Hypothalamus (tissue), 51 donors: ENCODE measurements around the gene PRKCH.
"Not testable (repeated sequence)": the region's sequence is repeated elsewhere in the genome, so short reads cannot be mapped to it uniquely, and the experiment has no call there.

ENCODE experiments used
- DNase-seq, 51 donors: peaks; one replicate each; lab custom pipeline; 2025; lab: John Stamatoyannopoulos, UW

PRKCH gene

DNA sequence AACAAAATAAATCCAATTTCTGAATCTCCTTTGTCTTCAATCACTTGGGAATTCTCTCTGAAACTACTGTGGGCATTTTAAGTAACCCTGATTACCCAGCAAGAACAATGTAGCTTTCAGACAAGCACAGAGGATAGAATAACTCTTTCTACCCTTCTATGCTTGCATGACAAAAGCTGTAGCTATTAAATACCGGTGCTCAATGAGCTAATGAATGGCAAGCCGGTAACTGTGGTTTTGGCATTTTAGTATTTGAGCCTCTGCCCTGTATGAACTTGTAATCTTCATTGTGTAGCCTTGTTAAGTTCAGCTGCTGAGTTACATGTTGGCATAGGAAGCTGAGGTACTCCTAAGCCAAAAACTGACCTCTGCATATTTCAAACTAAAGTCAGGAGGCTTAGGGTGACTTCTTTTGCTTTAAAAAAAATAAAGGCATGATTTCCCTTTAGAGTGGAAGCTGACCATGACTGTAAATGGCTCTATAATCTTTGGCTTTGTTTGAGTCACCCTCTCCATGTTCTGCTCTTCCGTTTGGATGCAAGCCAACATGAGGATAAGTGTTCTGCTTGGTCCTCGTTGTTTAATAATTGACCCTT is 202.9 kb downstream of the PRKCH start:
- DNase-seq, result peak in 1 of 51 donors; percentile 18

- DNase-seq, result no peak
Observed at GRCh38 chr14:61524936-61525292, 203.5 kb downstream of the PRKCH start.

GRCh38 chr14:61525293-61526011 is 204.1 kb downstream of the PRKCH start:
- DNase-seq, result peak in 27 of 51 donors; percentile 7 to 74 (median 33)

GRCh38 chr14:61526405-61527312 is 205.3 kb downstream of the PRKCH start:
- DNase-seq, result no peak

DNA sequence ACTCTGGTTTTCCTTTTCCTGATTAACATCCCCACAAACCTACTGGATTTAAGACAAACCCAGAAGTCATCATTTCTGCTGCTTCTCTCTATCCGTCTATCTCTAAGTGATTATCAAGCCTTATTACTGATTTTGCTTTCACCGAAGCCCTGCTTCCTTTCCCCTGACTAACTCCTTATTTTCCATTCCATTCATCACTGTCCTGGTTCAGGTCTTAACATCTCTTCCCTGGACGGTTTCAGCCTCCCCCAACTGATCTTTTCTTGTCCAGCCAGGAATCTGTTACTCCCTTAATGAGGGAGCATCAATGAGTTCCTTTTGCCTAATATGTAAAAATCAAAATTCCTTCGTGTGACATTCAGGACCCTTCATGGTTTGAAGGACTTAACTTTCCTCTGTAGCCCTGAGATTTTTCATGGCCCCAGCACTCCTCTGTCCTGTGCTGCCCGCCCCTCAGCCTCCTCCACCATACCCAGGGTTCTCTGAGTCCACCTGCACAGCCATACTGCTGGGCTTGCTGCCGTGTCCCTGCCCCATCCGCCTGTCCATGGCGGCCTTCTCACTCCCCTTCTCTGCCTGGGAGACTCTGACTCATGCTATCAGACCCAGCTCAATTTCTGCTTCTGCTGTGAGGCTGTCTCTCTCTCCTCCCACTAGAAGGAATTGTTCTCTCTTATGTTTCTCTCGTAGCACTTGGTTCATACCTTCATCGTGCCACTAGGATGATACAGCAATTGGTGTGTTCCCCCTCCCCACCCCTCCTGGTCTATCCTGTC is 206.1 kb downstream of the PRKCH start:
- peak in 1 of 51 donors; percentile 48 for DNase-seq

DNA sequence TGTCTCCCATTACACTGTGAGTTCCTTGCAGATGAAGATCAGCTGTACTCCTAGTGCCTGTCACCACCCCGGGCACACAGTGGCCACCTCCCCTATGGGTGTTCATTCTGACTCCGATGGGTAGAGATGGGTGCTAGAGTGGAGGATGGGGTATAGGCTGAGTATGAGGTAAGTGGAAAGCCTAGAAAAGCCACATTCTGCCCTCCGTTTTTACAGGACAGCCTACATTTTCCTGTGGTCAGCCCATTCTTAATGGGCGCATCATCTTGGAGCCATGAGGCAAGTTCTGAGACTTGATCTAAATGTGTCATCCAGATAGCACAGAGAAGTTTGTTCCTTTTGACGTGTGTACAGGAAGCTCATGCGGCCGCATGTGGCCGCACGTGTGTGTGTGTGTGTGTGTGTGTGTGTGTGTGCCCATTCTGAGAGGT is 207.2 kb downstream of the PRKCH start:
- no peak for DNase-seq

DNA sequence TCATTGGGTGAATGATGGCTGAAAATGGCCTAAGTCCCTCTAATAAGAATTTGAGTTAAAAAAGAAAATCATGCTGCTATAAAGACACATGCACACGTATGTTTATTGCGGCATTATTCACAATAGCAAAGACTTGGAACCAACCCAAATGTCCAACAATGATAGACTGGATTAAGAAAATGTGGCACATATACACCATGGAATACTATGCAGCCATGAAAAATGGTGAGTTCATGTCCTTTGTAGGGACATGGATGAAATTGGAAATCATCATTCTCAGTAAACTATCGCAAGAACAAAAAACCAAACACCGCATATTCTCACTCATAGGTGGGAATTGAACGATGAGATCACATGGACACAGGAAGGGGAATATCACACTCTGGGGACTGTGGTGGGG is 208.0 kb downstream of the PRKCH start:
- DNase-seq, result not testable (repeated sequence)

DNA sequence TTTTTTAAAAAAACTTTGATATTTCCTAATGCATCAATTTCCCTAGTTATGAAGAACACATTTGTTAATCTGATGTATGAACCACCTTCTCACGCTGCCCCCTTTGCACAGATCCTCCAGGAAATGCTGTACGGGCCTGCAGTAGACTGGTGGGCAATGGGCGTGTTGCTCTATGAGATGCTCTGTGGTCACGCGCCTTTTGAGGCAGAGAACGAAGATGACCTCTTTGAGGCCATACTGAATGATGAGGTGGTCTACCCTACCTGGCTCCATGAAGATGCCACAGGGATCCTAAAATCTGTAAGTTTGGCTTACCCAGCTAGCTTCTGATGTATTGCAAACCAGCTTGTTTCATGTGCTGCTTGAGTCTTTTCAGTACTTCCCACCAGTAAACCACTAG is 208.9 kb downstream of the PRKCH start:
- DNase-seq, result no peak

GRCh38 chr14:61530896-61531295 is 209.5 kb downstream of the PRKCH start:
- no peak for DNase-seq

GRCh38 chr14:61531465-61532122 is 210.2 kb downstream of the PRKCH start:
- no peak for DNase-seq

DNA sequence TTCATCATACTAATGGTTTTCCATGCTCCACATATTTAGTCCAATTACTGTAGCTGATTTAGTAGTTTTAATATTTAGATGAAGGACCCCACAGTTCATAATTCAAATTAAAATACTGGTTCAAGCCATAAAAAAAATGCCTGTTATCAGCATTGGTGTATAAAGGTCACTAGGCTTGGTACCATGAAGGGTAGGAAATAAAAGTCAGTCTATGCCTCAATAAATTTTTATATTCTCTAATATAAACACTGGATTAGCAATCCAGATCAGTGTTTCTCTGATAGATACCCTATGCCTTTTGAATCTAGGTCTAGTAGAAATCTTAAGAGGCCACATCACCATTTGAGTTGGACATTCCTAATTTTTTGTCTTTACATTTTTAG is 210.7 kb downstream of the PRKCH start:
- DNase-seq, result no peak

DNA sequence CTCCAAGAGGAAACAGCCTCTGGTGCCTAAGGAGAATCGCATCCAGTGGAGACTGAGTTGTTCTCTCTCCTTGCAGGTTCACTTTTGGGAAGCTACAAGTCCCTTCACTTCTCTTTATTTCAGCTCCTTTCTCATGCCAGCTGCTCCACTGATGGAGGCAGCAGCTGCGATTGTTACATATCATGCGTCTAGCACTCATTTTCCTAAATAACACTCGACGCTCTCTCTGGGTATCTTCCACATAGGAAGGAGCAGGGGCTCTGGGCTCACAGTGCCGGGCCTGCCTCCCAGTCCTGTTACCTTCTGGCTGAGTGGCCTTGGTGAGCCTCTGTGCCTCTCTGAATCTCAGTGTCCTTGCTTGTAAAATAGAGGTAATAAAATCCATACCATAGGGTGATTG is 211.4 kb downstream of the PRKCH start:
- no peak for DNase-seq

- DNase-seq, result no peak
Observed at GRCh38 chr14:61533513-61534255, 212.3 kb downstream of the PRKCH start.

DNA sequence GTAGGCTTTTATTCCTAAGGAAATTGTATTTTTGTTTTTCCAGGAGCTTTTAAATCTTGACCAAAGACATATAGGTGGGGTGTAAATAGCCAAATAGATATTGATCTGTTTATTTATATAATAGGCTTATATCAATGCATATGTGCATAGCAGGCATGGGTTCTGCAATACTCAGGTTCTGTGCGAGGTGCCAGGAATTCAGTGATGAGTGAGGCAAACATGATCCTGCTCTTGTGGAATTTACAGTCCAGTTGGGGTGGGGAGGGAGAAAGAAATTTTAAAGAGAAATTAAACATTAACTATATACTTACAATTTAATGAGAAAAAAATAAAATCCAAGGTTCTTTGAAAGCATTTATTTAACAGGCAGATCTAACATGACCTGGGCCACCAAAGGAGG is 213.7 kb downstream of the PRKCH start:
- DNase-seq, result no peak

DNA sequence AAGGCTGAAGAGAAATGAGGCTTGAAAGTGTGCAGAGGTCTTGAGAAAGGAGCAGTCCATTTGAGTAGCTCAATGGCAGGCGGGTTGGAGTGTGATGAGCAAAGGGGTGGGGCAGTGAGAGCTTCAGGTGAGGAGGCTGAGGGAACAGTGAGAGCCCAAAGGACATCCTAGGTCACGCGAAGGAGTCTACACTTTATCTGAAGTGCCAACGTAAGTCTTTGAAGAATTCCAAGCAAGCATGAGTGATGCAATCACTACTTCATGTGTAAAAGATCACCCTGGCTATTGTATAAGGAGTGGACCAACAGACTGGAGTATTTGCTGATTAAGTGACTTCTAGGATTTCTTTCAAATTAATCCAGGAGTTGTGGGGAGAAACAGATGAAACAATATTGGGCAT is 214.1 kb downstream of the PRKCH start:
- DNase-seq, result no peak

- DNase-seq, result no peak
Observed at GRCh38 chr14:61536661-61537562, 215.5 kb downstream of the PRKCH start.

DNA sequence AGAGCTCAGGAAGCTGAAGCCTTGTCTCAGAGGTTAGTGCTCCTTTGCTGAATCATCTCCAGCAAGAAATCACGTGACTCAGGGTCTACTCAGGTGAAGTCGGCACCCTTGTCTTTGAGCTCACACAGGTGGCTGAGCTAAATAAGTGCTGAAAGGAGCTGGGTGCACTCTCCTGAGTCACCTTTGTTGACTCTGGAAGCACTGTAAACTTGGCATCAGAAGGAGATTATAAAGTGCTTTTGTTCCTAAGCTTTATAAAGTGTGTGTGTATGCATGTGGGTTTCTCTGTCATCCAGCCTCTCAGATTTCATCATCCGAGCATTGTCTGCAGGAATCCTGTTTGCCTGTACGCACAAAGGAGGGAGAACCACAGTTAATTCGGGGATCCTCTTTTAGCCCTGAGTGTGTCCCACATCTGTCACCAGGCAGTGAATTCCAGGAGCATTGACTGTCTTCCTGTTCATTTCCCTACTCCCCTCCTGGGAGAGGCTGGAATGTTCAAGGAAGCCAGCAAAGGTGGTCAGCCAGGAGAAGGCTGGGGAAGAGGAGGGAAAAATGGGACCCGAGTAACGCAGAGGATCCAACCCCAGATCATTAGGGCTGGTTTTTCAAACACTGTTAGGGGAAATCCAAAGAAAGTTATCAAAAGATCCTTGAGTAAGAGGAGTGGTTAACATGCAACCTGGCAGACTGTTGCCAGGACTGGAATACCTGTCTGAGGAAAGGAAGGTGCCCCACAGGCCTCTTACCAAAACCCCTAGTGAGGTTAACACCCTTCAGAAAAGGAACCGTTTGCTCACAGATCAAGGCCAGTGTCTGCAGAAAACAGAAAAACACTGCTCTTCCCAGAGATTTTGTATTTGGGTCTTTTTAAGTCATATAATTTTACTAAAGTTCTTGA is 216.4 kb downstream of the PRKCH start:
- DNase-seq, result no peak
